Measurements from ENCODE around the gene OR4D1.
A peak's percentile ranks its signal among the peaks of the same experiment; 100 is the strongest.
"Not testable (repeated sequence)": the region's sequence is repeated elsewhere in the genome, so short reads cannot be mapped to it uniquely, and the experiment has no call there.

Gene OR4D1

GRCh38 chr17:58147930-58148434 lies at the start of gene OR4D1:
OR4D1 (plus strand) TSS chr17:58148384; CDS start chr17:58155154, 6,770 bp downstream.
- DNase-seq (ENCODE audit: low read depth), result no peak

- no peak for DNase-seq (ENCODE audit: low read depth)
Observed at GRCh38 chr17:58100506-58100905, 47.7 kb upstream of the OR4D1 start.

- not testable (repeated sequence) for DNase-seq (ENCODE audit: low read depth)
Observed at GRCh38 chr17:58101898-58102297, 46.3 kb upstream of the OR4D1 start.

- no peak for DNase-seq (ENCODE audit: low read depth)
Observed at GRCh38 chr17:58105093-58105492, 43.1 kb upstream of the OR4D1 start.

GRCh38 chr17:58107306-58107705 lies 40.9 kb upstream of the OR4D1 start:
- DNase-seq (ENCODE audit: low read depth), result no peak

- no peak for DNase-seq (ENCODE audit: low read depth)
Observed at GRCh38 chr17:58109197-58109596, 39.0 kb upstream of the OR4D1 start.

GRCh38 chr17:58110012-58110411 lies 38.2 kb upstream of the OR4D1 start:
- DNase-seq (ENCODE audit: low read depth), result no peak

- DNase-seq (ENCODE audit: low read depth), result no peak
Observed at GRCh38 chr17:58111676-58112075, 36.5 kb upstream of the OR4D1 start.

GRCh38 chr17:58112970-58113631 lies 35.1 kb upstream of the OR4D1 start:
- DNase-seq (ENCODE audit: low read depth), result peak; percentile 49

GRCh38 chr17:58113947-58114346 lies 34.2 kb upstream of the OR4D1 start:
- no peak for DNase-seq (ENCODE audit: low read depth)

- DNase-seq (ENCODE audit: low read depth), result no peak
Observed at GRCh38 chr17:58117382-58117781, 30.8 kb upstream of the OR4D1 start.

- DNase-seq (ENCODE audit: low read depth), result no peak
Observed at GRCh38 chr17:58119491-58119890, 28.7 kb upstream of the OR4D1 start.

GRCh38 chr17:58120195-58120822 lies 27.9 kb upstream of the OR4D1 start:
- peak; percentile 33 for DNase-seq (ENCODE audit: low read depth)

- no peak for DNase-seq (ENCODE audit: low read depth)
Observed at GRCh38 chr17:58121925-58122324, 26.3 kb upstream of the OR4D1 start.

- DNase-seq (ENCODE audit: low read depth), result no peak
Observed at GRCh38 chr17:58127846-58128245, 20.3 kb upstream of the OR4D1 start.

GRCh38 chr17:58132697-58133096 lies 15.5 kb upstream of the OR4D1 start:
- DNase-seq (ENCODE audit: low read depth), result not testable (repeated sequence)

GRCh38 chr17:58136669-58137279 lies 11.4 kb upstream of the OR4D1 start:
- no peak for DNase-seq (ENCODE audit: low read depth)

- DNase-seq (ENCODE audit: low read depth), result no peak
Observed at GRCh38 chr17:58141505-58141904, 6.7 kb upstream of the OR4D1 start.

- not testable (repeated sequence) for DNase-seq (ENCODE audit: low read depth)
Observed at GRCh38 chr17:58143335-58143734, 4.8 kb upstream of the OR4D1 start.

GRCh38 chr17:58144801-58145200 lies 3.4 kb upstream of the OR4D1 start:
- no peak for DNase-seq (ENCODE audit: low read depth)

- no peak for DNase-seq (ENCODE audit: low read depth)
Observed at GRCh38 chr17:58148609-58149008, 425 bp downstream of the OR4D1 start.

GRCh38 chr17:58150394-58150793 lies 2.2 kb downstream of the OR4D1 start:
- DNase-seq (ENCODE audit: low read depth), result no peak

- peak; percentile 56 for DNase-seq (ENCODE audit: low read depth)
Observed at GRCh38 chr17:58153046-58153445, 4.9 kb downstream of the OR4D1 start.

Data from CMK (cell line).